GM21723 (cell line): ENCODE data around the gene FRG2C.
"Not testable (repeated sequence)": the region's sequence is repeated elsewhere in the genome, so short reads cannot be mapped to it uniquely, and the experiment has no call there.

Experiments
- ATAC-seq: cut with Tn5 transposase; IDR thresholded peaks from one replicate; pipeline ENCODE4 v1.9.1; 2021; ENCODE audit warnings: mild to moderate bottlenecking, moderate library complexity; ENCODE audit not compliant: unreplicated experiment

The FRG2C gene

DNA sequence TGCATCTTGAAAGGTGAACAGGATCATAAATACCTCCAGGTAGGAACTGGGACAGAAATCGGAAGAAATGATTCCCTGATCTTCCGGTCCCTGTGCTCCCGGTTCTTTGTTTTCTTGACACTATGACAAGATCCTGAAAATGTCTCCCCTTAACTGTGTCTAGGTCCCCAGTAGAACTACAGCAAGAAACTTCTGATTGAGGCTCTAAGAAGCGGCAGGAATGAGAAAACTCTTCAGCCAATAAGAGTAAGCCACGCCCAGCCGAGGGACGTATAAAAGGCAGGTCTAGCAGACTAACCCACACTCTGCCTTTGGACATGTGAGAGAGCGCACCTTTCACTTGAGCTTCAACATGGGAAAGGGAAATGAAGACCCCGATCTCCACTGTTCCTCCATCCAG lies at the start of gene FRG2C:
Gene FRG2C (plus strand): TSS at position 301 of the 400 bp plus-strand sequence. CDS start 52 bp downstream, at position 353.
- not testable (repeated sequence) for ATAC-seq

DNA sequence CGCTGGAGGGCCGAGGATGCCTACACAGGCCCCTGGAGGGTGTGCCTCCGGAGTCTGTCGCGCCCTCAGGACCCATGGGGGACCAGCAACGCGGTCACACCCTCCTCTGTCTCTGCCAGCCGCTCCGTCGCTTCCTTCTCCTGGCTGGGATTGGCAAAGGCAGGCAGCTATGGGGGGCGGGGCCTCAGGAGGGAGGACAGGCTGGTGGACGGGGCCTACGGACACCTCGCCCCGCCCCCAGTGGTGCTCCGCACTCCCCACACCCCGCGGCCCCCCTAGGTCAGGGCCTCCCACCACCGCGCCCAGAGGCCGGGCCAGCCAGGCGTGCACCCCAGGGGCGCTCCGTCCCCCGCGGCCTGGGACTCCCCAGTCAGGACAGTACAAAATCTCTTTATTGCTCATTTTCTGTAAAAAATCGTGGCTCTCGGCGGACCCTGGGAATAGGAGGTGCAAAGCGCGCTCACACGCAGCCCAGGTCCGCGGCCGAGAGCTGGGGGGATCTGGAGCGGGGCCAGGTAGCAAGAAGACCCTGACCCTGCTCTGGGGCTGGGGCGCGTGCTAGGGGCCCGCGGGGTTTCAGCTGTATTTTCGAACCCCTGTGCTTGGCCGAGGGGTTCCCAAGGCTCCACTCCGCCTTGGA lies 45.3 kb upstream of the FRG2C start:
- ATAC-seq = not testable (repeated sequence)

DNA sequence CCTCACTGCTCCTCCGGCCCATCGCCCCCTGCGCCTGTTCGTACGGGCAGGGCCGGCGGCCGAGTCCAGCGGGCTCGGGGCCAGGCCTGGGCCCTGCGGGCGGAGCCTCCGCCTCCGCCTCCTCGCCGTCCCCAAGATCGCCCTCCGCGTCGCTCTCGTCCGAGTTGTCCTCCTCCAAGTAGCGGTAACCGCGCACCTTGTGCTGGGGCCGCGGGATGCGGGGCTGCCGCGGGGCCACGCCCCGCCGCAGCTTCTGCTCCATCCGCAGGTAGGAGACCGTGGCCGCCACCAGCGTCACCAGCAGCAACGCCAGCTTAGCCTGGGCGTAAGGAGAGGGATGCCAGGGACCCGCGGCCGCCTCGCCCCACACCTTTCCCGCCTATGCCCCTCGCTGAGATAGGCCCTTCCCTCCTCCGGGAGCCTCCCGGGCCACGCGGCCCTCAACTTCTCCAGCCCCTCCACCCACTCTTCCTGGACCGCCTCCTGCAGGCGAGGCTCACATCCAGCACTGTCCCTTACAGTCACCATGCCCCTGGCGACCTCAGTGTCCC lies 44.6 kb upstream of the FRG2C start:
- not testable (repeated sequence) for ATAC-seq

DNA sequence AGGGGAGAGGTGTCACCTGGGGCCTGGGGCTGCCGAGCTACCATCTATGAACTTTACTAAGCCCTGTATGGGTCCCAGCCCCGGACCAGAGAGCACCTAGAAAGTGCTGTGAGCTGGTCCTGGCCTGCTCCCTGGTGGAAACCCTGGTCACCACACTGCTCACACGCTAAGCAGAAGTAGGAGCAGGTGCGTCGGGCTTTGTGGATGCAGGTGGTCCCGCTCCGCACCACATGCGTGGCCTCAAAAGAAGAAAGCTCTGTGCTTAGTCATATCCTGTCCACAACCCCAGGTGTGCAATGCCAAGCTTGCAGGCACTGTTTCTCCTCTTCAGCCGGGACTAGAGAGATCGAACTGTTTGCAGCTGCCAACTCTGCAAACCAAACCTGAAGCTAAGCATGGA lies 42.4 kb upstream of the FRG2C start:
- ATAC-seq = not testable (repeated sequence)

DNA sequence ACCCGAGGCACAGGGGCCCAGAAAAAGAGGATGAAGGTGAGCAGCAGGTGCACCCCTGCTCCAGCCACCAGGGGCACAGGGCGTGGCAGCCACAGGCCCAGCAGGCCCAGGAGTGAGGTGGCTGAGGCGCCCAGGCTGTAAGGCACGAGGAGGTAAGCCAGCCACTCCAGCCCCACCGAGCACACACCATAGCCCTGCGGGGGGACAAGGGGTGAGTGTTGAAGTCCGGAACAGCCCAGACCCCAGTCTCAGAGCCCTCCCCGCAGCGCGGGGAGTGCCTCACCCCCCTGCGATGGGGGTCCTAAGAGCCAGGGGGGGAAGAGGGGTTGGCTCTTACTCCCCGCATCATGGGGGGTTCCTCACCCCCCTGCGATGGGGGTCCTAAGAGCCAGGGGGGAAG lies 40.5 kb upstream of the FRG2C start:
- ATAC-seq = not testable (repeated sequence)

DNA sequence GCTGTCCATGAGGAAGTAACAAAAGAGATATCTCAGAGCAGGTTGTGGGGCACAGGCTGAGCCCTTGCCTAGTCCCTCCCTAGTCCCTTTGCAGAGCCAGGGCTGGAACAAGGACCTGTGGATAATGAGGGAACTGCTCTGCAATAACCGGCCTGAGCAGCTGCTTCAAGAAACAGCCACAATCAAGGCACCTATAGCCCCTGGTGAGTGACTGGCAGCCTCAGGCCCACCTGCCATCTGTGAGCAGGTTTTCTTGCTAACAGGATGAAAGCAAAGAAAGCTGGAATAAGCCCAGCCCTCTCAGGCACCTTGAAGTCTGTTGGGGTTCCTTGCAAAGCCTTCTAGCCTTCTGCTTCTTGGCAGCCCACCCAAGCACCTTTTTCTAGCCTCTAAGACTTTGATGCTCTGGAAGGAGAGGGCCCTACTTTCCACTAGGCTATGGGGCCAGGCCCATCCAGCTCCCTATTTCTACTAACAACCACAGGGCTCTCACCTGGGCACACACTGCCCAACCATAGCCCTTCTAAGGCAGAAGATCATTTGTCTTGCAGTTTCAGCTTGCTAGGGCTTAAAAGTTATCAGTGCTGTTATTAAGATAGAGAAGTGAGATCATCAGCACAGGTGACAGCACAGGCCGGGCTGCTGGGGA lies 33.1 kb upstream of the FRG2C start:
- ATAC-seq = not testable (repeated sequence)

DNA sequence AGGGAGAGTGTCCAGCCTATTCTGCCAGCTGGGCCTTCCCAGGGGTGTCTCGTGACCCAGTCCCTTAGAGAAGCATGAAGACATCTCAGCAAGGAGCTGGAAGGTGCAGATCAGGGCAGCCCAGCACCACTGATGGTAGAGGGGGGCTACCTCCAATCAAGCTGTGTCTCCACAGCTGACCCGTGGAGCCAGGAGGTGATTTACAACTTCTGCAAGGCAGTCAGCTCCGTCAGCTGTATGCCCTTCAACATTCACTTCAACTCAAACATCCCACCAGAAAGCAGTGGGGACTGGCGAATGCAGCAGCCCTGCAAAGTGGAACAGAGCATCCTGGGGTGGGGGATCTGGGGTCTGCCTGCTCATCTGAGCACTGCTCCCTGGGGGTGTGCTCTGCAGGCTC lies 32.6 kb upstream of the FRG2C start:
- ATAC-seq = no peak

DNA sequence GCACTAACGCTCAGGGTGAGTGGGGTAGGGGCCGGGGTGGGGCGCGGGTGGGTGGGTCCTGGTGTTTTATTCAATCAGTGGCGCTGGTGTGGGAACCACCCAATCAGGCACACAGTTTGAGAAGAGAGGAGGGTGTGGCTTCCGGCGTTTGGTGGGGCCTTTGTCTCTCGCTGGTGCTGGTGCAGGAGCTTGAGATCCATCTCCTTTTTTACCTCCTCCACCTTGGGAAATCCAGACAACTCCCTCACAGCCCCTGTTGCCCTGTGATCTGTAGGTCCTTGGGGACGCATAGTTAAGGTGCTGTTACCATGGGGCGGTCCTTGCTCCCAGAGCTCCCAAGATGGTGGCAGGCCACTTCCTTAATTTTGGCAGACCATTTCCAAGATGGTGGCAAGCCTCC lies 25.2 kb upstream of the FRG2C start:
- ATAC-seq = not testable (repeated sequence)

DNA sequence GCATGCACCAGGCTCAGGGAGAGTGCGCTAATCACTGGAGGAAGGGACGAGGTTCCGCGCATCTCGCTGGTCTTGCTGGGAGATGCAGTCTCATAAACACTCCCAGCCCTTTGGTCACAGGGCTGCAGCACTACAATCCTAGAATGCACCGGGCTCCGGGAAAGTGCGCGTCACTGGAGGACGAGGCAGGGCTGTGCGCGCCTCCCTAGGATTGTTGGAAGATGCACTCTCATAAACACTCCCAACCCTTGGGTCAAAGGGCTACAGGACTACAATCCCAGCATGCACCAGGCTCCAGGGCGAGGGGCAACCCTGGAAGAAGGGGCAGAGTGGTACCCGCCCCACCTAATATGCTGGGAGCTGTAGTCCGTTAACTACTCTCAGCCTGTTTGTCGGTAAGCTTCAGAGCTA lies 23.0 kb upstream of the FRG2C start:
- not testable (repeated sequence) for ATAC-seq

DNA sequence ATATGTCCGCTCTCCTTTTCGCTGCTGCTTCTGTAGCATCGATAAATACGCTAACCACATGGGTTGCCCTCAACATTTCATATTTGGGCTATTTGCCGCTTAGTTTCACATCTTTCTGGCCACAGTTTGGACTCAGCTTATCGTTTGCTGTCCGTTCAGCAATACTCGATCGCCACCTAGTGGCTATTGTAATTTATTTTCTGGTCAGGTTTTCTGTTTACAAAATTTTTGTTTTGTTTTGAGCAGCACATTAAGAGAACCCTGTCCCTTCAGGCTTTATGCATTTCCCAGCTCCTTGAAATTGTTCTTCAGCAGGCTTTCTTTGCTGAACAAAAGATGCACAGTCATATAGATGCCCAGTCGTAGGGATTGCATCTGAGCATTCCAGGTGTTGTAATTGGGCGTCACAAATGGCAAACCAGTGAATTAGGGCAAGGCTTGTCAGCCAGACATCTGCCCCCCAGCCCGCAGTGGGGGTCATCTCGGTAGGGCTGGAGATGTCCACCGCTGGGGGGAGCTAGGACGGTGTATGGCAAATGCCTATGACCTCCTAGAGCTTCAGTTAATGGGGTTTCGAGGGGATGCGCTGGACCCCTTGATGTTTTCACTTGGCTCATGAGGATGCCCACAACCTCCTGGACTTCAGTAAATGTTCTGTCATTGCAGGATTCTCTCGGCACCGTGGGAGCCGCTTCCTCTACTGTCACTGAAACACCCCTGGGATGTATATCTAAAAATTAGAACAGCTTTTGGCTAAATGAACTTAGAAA lies 20.9 kb upstream of the FRG2C start:
- ATAC-seq = not testable (repeated sequence)

DNA sequence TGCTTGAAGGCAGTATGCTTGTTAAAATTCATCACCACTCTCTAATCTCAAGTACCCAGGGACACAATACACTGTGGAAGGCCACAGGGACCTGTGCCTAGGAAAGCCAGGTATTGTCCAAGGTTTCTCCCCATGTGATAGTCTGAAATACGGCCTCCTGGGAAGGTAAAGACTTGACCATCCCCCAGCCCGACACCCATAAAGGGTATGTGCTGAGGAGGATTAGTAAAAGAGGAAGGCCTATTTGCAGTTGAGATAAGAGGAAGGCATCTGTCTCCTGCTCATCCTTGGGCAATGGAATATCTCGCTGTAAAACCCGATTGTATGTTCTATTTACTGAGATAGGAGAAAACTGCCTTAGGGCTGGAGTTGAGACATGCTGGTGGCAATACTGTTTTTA lies 18.6 kb upstream of the FRG2C start:
- not testable (repeated sequence) for ATAC-seq

DNA sequence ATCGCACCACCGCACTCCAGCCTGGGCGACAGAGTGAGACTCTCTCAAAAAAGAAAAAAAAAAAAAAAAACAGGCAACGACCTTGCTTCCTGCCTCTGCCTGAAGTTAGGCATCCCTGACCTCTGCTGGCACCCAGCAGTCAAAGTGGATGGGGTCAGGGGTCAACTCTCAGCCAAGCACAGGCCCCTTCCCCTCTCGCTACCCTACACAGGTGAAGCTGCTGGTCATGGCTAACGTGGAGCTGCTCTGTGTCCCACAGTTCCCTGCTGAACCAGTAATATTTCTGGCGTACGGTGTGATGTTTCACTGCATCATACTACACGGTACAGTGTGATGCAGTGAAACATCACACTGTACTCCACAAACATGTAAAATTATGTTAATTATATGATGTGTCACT lies 13.9 kb upstream of the FRG2C start:
- no peak for ATAC-seq

DNA sequence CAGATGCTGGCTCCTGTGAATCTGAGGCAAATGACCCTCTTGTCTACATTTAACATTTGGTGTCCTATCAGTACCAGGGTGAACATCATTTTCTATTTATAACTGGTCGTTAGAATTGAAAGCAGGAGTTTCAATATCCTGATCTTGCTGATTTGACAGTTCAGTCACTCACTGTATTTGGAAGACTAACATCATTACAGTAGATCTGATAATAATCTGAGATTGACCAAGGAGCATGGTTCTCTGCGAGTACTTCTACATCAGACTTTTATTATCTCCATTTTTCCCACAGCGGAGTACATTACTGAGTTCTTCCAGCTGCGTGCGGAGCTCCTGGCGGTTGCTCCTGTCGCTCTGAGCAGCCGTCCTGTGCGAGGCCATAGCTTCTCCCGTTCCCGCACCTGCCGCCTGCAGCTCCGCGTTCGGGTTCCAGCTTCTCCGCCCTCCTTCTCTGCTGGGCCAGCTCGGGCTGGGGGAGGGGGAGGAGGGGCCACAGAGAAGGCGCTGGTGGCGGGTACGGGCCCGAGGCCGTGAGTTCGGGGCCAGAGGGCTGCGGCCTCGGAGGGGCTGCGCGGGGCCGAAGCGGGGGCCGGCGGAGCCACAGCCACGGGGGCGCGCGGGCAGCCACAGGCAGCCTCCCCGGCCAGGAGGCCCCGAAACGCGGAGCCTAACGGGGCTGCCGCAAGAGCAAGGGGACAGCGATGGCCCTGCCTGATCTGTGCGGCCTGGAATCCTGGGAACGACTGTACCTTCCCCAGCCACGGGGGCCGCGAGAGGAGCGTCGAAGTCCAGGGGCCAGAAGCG lies 8.8 kb upstream of the FRG2C start:
- not testable (repeated sequence) for ATAC-seq

DNA sequence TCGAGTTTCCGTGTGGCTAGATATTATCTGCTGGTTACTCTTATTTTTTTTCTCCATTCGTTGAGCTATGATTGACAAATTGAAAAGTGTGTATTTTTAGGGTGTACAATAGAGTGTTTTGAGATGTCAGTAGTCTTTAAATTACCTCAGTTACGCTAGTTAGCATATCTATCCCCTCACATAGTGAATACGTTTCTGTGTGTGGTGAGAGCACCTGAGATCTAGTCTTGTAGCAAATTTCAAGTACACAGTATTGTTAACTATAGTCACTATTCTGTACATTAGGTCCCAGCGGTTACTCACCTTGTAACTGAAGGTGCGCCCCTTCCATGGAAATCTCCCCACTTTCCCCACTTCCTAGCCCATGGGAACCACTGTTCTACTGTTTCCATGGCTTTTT lies 8.2 kb upstream of the FRG2C start:
- ATAC-seq = not testable (repeated sequence)

DNA sequence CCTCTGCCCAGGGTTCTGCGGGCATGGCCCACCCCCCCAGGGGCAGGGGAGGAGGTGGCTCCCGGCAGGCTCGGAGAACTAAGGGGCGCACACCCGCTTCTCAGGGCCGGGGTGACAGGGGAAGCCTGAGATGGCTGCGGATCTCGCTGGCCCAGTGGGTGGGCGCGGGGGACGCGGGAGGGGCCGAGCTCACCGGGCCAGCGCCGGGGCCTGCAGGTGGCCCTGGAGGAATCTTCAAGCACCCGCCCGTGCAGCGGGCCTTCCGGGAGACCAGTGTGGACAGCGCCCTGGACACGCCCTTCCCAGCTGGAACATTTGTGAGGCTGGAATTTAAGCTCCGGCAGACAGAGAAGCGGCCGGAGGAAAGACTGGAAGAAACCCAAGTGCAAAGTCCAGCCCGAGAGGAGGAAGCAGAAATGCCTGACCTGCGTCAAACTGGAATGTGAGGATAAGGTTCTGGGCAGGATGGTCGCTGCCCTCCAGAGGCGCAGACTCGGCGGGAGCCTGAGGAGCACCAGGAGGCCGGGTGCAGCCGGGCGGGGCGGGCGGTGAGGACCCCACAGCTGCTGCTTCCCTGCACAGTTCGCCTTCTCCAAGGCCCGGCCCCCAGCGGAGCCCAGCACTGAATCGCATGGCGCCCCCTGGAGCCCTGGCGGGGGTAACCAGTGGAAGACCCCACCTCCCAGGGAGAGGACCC lies 5.6 kb upstream of the FRG2C start:
- not testable (repeated sequence) for ATAC-seq

DNA sequence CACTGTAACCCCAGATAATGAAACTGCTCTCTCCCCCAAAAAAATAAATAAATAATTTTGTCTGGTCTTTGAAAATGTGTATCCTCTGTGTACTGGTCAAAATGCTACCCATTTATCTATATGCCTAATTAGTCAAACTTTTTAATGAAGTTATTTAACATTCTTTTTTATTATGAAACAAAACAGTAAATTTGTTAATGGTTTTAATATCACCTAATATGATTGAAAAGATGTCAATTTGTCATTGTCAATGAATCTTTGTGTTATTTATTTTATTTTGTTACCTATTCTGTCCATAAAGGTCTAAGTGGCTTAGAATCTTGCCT lies 5.1 kb upstream of the FRG2C start:
- not testable (repeated sequence) for ATAC-seq

DNA sequence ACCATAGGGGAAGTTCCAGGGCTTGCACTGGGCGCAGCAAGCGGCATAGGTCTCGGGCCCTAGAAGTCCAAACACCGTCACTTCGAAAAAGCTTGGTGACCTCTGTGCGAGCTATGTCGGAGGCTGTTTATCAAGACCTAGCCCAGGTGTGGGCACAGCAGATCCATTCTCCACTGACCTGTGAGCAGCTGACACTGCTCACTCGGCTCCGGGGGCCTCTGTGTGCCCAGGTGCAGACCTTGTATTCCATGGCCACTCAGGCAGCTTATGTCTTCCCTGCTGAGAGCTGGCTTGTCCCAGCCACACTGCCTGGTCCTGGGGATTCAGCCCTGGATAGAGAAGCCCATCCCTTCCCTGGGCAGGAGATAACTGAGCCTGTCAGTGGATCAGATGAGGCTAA lies 1.5 kb downstream of the FRG2C start:
- ATAC-seq = not testable (repeated sequence)

DNA sequence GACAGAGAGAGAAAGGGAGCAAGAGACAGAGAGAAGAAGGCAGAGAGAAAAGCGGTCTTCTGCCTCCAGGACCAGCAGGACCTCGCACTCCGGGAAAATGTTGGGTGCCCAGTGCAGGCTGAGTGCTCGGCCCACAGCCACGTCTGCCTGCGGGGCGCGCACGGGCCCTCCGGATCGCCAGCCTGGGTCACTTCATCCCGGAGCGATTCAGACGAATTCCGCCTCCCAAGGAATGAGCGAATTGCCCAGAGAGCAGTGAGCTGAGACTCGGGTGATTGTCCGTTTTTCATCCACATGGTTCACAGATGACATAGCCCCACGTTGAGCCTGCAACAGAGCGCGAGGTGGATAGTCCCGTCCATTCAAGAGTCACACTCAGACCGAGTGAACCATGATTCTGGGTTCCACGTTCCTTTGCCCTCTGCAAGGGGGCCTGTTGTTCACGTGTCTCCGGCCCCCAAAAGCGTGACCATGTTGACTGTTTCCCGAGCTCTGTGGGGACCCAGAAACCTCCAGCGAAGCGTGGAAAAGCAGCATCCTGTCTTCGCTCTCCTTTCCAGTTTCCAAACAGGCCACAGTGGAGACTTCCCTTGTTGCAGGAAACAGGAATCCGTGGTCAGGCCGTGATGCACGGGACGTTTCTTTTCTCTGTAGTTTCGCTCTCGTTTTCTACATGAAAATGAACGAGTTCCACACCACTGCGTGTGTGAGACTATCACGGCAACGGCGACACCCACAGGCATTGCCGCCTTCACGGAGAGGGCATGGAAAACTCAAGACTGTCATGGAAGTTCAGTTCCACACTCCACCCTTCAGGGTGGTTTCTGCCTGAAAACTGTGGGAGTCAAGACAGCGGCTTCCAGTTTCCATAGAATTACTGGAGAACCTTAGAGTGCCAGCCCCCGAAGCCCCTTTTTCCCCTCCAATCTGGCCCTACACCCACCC lies 3.9 kb downstream of the FRG2C start:
- ATAC-seq = not testable (repeated sequence)

DNA sequence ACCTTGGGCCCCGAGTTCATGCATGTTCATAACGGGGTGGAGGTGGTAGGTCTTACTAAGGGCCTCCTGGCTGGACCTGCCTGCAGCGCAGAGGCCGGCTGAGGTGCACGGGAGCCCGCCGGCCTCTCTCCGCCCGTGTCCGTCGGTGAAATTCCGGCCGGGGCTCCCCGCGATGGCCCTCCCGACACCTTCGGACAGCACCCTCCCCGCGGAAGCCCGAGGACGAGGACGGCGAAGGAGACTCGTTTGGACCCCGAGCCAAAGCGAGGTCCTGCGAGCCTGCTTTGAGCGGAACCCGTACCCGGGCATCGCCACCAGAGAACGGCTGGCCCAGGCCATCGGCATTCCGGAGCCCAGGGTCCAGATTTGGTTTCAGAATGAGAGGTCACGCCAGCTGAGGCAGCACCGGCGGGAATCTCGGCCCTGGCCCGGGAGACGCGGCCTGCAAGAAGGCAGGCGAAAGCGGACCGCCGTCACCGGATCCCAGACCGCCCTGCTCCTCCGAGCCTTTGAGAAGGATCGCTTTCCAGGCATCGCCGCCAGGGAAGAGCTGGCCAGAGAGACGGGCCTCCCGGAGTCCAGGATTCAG lies 4.7 kb downstream of the FRG2C start:
- not testable (repeated sequence) for ATAC-seq
